ENCODE measurements around the gene CAMK2D.

CAMK2D gene

GRCh38 chr4:113697429-113697828, 64.1 kb downstream of the CAMK2D start:
- Histone ChIP-seq H2BK120ac (ENCODE audit: insufficient read depth, low read length, poor library complexity) (no peak overlapping the region), H2AFZ (ENCODE audit: insufficient read depth, low read length, poor library complexity) (no peak overlapping the region), H3K23ac (ENCODE audit: low read length) (no peak overlapping the region), H2BK5ac (ENCODE audit: low read depth, low read length, poor library complexity) (no peak overlapping the region), H2BK12ac (ENCODE audit: low read length) (no peak overlapping the region), H3K27me3 (ENCODE audit: insufficient read depth, low read length) (no peaks in the 10 kb centered on the region), H3K4me1 (ENCODE audit: control insufficient read depth in 1 of 2, insufficient read depth in 2 of 2, low read length in 2 of 2) (no peaks in the 10 kb centered on the region), H3K9ac (ENCODE audit: low read length) (no peak overlapping the region), H3K9me3 (ENCODE audit: insufficient read depth, low read depth, low read length) (no peaks in the 10 kb centered on the region), H4K8ac (ENCODE audit: low read depth, low read length) (no peak overlapping the region), H3K79me2 (ENCODE audit: control insufficient read depth, insufficient read depth, low read length, poor library complexity) (no peaks in the 10 kb centered on the region), H4K91ac (ENCODE audit: low read depth, low read length) (no peak overlapping the region), H3K36me3 (ENCODE audit: control insufficient read depth in 1 of 2, insufficient read depth in 2 of 2, low read length in 2 of 2) (no peaks in the 10 kb centered on the region), H3K4ac (ENCODE audit: low read depth, low read length) (no peak overlapping the region), H3K18ac (ENCODE audit: low read length) (no peak overlapping the region), H3K4me2 (ENCODE audit: low read length) (no peak overlapping the region), H3K27ac (ENCODE audit: low read depth, low read length) (no peak overlapping the region), H3K79me1 (ENCODE audit: low read length) (no peaks in the 10 kb centered on the region), H3K4me3 (ENCODE audit: low read depth, low read length) (no peak overlapping the region), H2AK5ac (ENCODE audit: low read length) (no peak overlapping the region), H3K14ac (ENCODE audit: low read length) (no peak overlapping the region), H4K12ac (ENCODE audit: low read depth, low read length) (no peak overlapping the region)
- whole genome bisulfite sequencing (ENCODE audit: extremely low coverage, insufficient coverage, insufficient read length), result no CpG with 5 or more reads among the region's 2 CpGs
- no peak for DNase-seq

DNA sequence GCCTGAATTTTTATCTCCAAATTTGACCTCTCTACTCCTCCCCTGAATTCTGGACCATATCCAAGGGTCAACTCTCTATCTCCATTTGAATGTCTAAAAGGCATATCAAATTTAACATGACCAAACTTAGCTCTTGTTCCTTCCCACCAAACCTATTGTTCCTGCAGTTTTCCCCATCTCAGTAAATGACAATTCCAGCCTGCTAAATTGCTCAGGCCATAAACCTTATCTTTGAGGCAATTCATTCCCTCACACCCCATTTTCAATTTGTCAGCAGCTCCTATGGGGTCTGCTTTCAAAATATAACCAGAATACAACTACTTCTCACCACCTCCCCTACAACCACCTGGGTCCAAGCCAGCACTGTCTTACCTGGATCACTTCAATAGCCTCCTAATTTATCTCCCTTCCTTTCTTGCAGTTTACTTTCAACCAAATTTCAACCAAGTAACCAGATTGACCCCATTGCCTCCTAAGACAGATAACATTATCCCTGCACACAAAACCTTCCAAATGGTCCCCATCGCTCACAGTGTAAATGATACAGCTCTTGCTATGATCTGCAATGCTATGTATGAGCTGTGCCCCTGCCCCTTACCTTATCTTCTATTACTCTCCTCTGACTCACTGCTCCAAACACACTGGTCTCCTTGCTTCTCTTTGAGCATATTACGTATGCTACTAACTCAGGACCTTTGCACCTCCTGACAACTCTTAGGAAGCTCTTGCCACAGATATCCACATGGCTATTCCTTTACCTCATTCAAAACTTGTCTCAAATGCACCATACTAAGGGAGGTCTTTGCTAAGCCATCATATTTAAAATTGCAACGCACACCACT, 66.0 kb downstream of the CAMK2D start:
- Histone ChIP-seq H2BK120ac (ENCODE audit: insufficient read depth, low read length, poor library complexity) (no peak overlapping the region), H3K27ac (ENCODE audit: low read depth, low read length) (no peak overlapping the region), H2AFZ (ENCODE audit: insufficient read depth, low read length, poor library complexity) (no peak overlapping the region), H3K4me1 (ENCODE audit: control insufficient read depth in 1 of 2, insufficient read depth in 2 of 2, low read length in 2 of 2) (no peaks in the 10 kb centered on the region), H3K18ac (ENCODE audit: low read length) (no peak overlapping the region), H3K27me3 (ENCODE audit: insufficient read depth, low read length) (no peaks in the 10 kb centered on the region), H3K4ac (ENCODE audit: low read depth, low read length) (no peak overlapping the region), H2BK12ac (ENCODE audit: low read length) (no peak overlapping the region), H3K79me2 (ENCODE audit: control insufficient read depth, insufficient read depth, low read length, poor library complexity) (no peaks in the 10 kb centered on the region), H2BK5ac (ENCODE audit: low read depth, low read length, poor library complexity) (no peak overlapping the region), H3K4me2 (ENCODE audit: low read length) (no peak overlapping the region), H3K23ac (ENCODE audit: low read length) (no peak overlapping the region), H3K9me3 (ENCODE audit: insufficient read depth, low read depth, low read length) (no peaks in the 10 kb centered on the region), H3K4me3 (ENCODE audit: low read depth, low read length) (no peak overlapping the region), H3K36me3 (ENCODE audit: control insufficient read depth in 1 of 2, insufficient read depth in 2 of 2, low read length in 2 of 2) (no peaks in the 10 kb centered on the region), H3K79me1 (ENCODE audit: low read length) (no peaks in the 10 kb centered on the region), H4K8ac (ENCODE audit: low read depth, low read length) (no peak overlapping the region), H4K91ac (ENCODE audit: low read depth, low read length) (no peak overlapping the region), H3K14ac (ENCODE audit: low read length) (no peak overlapping the region), H4K12ac (ENCODE audit: low read depth, low read length) (no peak overlapping the region), H3K9ac (ENCODE audit: low read length) (no peak overlapping the region), H2AK5ac (ENCODE audit: low read length) (no peak overlapping the region)
- no peak for DNase-seq
- no CpG with 5 or more reads among the region's 3 CpGs for WGBS (ENCODE audit: extremely low coverage, insufficient coverage, insufficient read length)

GRCh38 chr4:113694008-113694407, 67.5 kb downstream of the CAMK2D start:
- no CpG with 5 or more reads among the region's 2 CpGs for WGBS (ENCODE audit: extremely low coverage, insufficient coverage, insufficient read length)
- Histone ChIP-seq H2BK120ac (ENCODE audit: insufficient read depth, low read length, poor library complexity) (no peak overlapping the region), H2BK5ac (ENCODE audit: low read depth, low read length, poor library complexity) (no peak overlapping the region), H4K12ac (ENCODE audit: low read depth, low read length) (no peak overlapping the region), H3K18ac (ENCODE audit: low read length) (no peak overlapping the region), H3K4ac (ENCODE audit: low read depth, low read length) (no peak overlapping the region), H3K23ac (ENCODE audit: low read length) (no peak overlapping the region), H3K4me3 (ENCODE audit: low read depth, low read length) (no peak overlapping the region), H3K9ac (ENCODE audit: low read length) (no peak overlapping the region), H3K27ac (ENCODE audit: low read depth, low read length) (no peak overlapping the region), H4K8ac (ENCODE audit: low read depth, low read length) (no peak overlapping the region), H3K79me1 (ENCODE audit: low read length) (no peaks in the 10 kb centered on the region), H3K9me3 (ENCODE audit: insufficient read depth, low read depth, low read length) (no peaks in the 10 kb centered on the region), H2BK12ac (ENCODE audit: low read length) (no peak overlapping the region), H3K27me3 (ENCODE audit: insufficient read depth, low read length) (no peaks in the 10 kb centered on the region), H3K36me3 (ENCODE audit: control insufficient read depth in 1 of 2, insufficient read depth in 2 of 2, low read length in 2 of 2) (no peaks in the 10 kb centered on the region), H3K4me2 (ENCODE audit: low read length) (no peak overlapping the region), H2AK5ac (ENCODE audit: low read length) (no peak overlapping the region), H3K4me1 (ENCODE audit: control insufficient read depth in 1 of 2, insufficient read depth in 2 of 2, low read length in 2 of 2) (no peaks in the 10 kb centered on the region), H2AFZ (ENCODE audit: insufficient read depth, low read length, poor library complexity) (no peak overlapping the region), H3K79me2 (ENCODE audit: control insufficient read depth, insufficient read depth, low read length, poor library complexity) (no peaks in the 10 kb centered on the region), H3K14ac (ENCODE audit: low read length) (no peak overlapping the region), H4K91ac (ENCODE audit: low read depth, low read length) (no peak overlapping the region)
- DNase-seq, result no peak

GRCh38 chr4:113692809-113693411, 68.6 kb downstream of the CAMK2D start:
- H3K4ac ChIP-seq (ENCODE audit: low read depth, low read length), result no peak overlapping the region
- H3K4me3 ChIP-seq (ENCODE audit: low read depth, low read length), result no peak overlapping the region
- H3K79me2 ChIP-seq (ENCODE audit: control insufficient read depth, insufficient read depth, low read length, poor library complexity), result no peaks in the 10 kb centered on the region
- H3K9ac ChIP-seq (ENCODE audit: low read length), result no peak overlapping the region
- no peak overlapping the region for H2AFZ ChIP-seq (ENCODE audit: insufficient read depth, low read length, poor library complexity)
- WGBS (ENCODE audit: extremely low coverage, insufficient coverage, insufficient read length), result no CpG with 5 or more reads among the region's 3 CpGs
- H2BK5ac ChIP-seq (ENCODE audit: low read depth, low read length, poor library complexity), result no peak overlapping the region
- H3K18ac ChIP-seq (ENCODE audit: low read length), result no peak overlapping the region
- no peak overlapping the region for H3K23ac ChIP-seq (ENCODE audit: low read length)
- DNase-seq, result no peak
- no peaks in the 10 kb centered on the region for H3K27me3 ChIP-seq (ENCODE audit: insufficient read depth, low read length)
- no peaks in the 10 kb centered on the region for H3K79me1 ChIP-seq (ENCODE audit: low read length)
- no peak overlapping the region for H4K12ac ChIP-seq (ENCODE audit: low read depth, low read length)
- no peaks in the 10 kb centered on the region for H3K9me3 ChIP-seq (ENCODE audit: insufficient read depth, low read depth, low read length)
- no peaks in the 10 kb centered on the region for H3K36me3 ChIP-seq (ENCODE audit: control insufficient read depth in 1 of 2, insufficient read depth in 2 of 2, low read length in 2 of 2)
- no peak overlapping the region for H4K91ac ChIP-seq (ENCODE audit: low read depth, low read length)
- H2AK5ac ChIP-seq (ENCODE audit: low read length), result no peak overlapping the region
- no peak overlapping the region for H2BK12ac ChIP-seq (ENCODE audit: low read length)
- H4K8ac ChIP-seq (ENCODE audit: low read depth, low read length), result no peak overlapping the region
- H3K4me2 ChIP-seq (ENCODE audit: low read length), result no peak overlapping the region
- no peak overlapping the region for H2BK120ac ChIP-seq (ENCODE audit: insufficient read depth, low read length, poor library complexity)
- H3K4me1 ChIP-seq (ENCODE audit: control insufficient read depth in 1 of 2, insufficient read depth in 2 of 2, low read length in 2 of 2), result no peaks in the 10 kb centered on the region
- no peak overlapping the region for H3K14ac ChIP-seq (ENCODE audit: low read length)
- H3K27ac ChIP-seq (ENCODE audit: low read depth, low read length), result no peak overlapping the region

All from trophoblast cell (in vitro differentiated cells and primary cell).